ENCODE measurements around the gene CD109.

Gene CD109

GRCh38 chr6:73854998-73855718 is 159.2 kb downstream of the CD109 start:
- DNase-seq (ENCODE audit: low read depth in 2 of 2): no peak

DNA sequence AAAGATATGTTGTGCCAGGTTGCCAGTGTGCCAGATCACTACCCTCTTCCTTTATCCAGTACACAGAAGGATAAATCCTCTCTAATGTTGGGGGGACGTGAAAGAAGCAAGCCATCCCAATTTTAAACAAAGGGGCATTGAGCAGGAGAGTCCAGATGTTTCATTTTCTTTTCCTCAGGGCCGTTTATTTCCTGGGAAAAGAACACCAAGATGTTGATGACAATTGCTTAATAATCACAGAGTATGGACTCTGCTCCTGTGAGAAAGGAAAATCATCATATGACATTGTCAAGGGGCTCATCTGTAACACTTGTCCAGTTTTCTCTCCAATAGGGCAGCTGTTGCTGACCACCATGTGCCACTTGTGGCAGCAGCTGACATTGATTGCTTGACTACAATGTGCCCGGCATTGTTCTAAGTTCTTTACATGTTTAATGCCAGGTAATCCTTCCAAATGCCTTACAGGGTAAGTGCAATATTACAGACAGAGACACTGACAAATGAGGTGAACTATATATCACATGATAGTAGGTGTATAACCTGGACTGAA is 161.4 kb downstream of the CD109 start:
- DNase-seq (ENCODE audit: low read depth in 2 of 2): no peak

DNA sequence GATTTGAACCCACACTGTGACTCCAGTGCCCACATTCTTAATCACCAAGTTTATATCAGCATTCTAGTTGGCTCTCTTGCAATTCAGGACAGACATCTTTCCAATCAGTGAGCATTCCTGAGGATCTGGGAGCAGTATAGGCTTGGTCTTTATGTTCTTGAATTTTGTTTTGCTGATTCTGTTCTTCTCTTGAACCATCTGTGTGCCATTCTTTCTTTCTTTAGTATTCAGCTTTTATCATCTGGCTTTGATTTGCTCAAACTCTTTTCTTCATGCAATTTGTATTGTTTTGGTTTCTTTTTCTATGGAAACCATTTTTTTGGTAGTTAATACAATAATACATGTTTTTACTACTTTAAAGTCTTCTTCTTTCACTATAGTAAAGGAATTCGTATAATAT is 162.4 kb downstream of the CD109 start:
- DNase-seq (ENCODE audit: low read depth in 2 of 2): no peak

DNA sequence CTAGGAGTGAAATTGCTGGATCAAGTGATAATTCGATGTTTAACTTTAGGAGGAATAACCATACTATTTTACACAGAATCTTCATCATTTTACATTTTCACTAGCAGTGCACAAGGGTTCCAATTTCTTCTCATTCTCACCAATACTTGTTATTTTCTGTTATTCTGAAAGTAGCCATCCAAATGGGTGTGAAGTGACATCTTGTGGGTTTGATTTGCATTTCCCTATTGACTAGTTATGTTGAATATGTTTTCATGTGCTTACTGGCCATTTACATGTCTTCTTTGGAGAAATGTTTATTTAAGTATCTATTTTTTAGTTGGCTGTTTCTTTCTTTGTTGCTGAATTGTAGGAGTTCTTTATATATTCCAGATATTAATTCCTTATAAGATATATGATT is 164.3 kb downstream of the CD109 start:
- DNase-seq (ENCODE audit: low read depth in 2 of 2): no peak

DNA sequence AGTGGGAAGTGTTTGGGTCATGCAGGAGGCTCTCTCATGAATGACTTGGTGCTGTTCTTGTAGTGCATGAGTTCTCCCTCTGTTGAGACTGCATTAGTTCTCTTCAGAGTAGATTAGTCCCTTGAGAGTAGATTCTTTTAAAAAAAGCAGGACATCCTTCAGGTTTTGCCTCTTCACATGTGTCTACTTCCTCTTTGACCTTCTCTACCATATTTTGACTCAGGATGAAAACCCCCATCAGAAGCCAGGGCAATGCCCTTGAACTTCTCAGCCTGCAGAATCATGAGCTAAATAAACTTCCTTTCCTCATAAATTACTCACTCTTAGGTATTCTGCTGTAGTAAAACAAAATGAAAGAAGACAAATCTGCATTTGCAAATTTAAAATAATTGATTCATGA is 170.3 kb downstream of the CD109 start:
- no peak for DNase-seq (ENCODE audit: low read depth in 2 of 2)

DNA sequence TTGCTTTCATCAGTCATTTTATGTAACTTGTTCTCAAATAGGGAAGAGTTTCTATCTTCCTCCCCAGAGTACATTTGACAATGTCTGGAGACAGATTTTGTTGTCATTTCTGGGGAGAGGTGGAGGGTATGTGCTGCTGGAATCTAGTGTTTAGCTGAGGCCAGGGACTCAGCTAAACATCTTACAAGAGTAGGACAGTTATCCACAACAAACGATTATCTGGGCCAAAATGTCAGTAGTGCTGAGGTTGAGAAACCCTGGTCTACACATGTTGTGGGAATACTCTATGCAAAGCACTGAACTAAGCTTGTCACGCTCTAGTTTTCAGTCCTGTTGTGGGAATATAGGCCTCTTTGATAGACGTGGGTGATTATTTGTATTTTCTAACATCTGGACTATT is 171.4 kb downstream of the CD109 start:
- no peak for DNase-seq (ENCODE audit: low read depth in 2 of 2)

GRCh38 chr6:73870907-73871306 is 174.9 kb downstream of the CD109 start:
- no peak for DNase-seq (ENCODE audit: low read depth in 2 of 2)

DNA sequence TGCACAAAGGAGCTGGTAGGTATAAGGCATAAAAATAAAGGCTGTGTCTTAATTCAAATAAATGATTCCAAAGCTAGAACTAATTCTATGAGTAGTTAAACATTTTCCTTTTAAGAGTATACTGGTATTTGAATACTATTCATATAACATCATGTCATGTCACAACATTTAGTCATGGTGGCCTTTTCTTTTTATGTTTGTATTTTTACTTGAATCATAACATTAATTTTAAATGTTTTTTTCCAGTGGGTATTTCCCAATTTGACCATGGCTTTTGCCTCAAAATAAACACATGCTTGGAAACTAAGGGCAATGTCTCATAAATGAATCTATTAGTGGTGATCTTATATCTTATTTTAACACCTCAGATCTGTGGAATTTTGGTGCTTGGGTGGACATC is 177.1 kb downstream of the CD109 start:
- no peak for DNase-seq (ENCODE audit: low read depth in 2 of 2)
